CD4-positive, alpha-beta memory T cell (primary cell): ENCODE data around the gene ATP6V0E1. TPM values are rescaled to one million over a fixed set of nuclear protein-coding genes. Genes with fewer than 3 reads are reported as not detected.

Experiments used
- CTCF ChIA-PET: fragments of 350-600 bp; sonication (Branson Sonifier 250); formaldehyde crosslinking; loops from one replicate; lab custom pipeline; 2021; ENCODE audit warnings: inconsistent platforms; ENCODE audit not compliant: partially characterized antibody; lab: Charles Lee
- POLR2A ChIA-PET: fragments of 350-600 bp; sonication (Branson Sonifier 250); formaldehyde crosslinking; loops from one replicate; lab custom pipeline; 2021; ENCODE audit not compliant: partially characterized antibody; lab: Charles Lee
- DNase-seq, 5 donors: peaks; one replicate each; pipeline versions ENCODE4 v3.0.0 to v3.0.0-alpha.2; 2020 to 2022; ENCODE audit warnings: mixed read lengths in 1 of 5
- H3K27ac ChIP-seq: one replicate; pipeline ENCODE4 v1.7.0; 2013; ENCODE audit warnings: low read depth, low read length
- H3K27me3 ChIP-seq: 2 replicates; pipeline ENCODE4 v1.7.0; 2013; ENCODE audit warnings: mild to moderate bottlenecking, low read length, moderate library complexity; ENCODE audit not compliant: insufficient read depth
- H3K36me3 ChIP-seq: 2 replicates; pipeline ENCODE4 v1.7.0; 2013; ENCODE audit warnings: mild to moderate bottlenecking, low read length, moderate library complexity; ENCODE audit not compliant: insufficient read depth
- H3K4me1 ChIP-seq: 2 replicates; pipeline ENCODE4 v1.7.0; 2013; ENCODE audit warnings: mild to moderate bottlenecking, low read length, moderate library complexity; ENCODE audit not compliant: insufficient read depth
- H3K4me3 ChIP-seq, 2 donors: one replicate each; pipeline ENCODE4 v1.7.0; 2013; ENCODE audit warnings: low read length in 2 of 2, mild to moderate bottlenecking in 1 of 2
- H3K9me3 ChIP-seq, 2 donors: one replicate each; pipeline ENCODE4 v1.7.0; 2013; ENCODE audit warnings: low read length in 2 of 2, control low read depth in 1 of 2; ENCODE audit not compliant: control insufficient read depth in 1 of 2
- H3K27ac Mint-ChIP-seq, 7 donors: one replicate each; pipeline ENCODE4 v1.8.0; 2020 to 2021; ENCODE audit warnings: mixed read lengths in 7 of 7, mild to moderate bottlenecking in 6 of 7, inconsistent platforms in 3 of 7, moderate library complexity in 3 of 7
- H3K27me3 Mint-ChIP-seq, 2 donors: one replicate each; pipeline ENCODE4 v1.8.0; 2020 to 2021; ENCODE audit warnings: mixed read lengths in 2 of 2
- H3K36me3 Mint-ChIP-seq, 2 donors: one replicate each; pipeline ENCODE4 v1.8.0; 2020 to 2021; ENCODE audit warnings: mixed read lengths in 2 of 2, inconsistent platforms in 1 of 2, mild to moderate bottlenecking in 1 of 2
- H3K4me1 Mint-ChIP-seq, 4 donors: one replicate each; pipeline ENCODE4 v1.8.0; 2020 to 2021; ENCODE audit warnings: mixed read lengths in 4 of 4, mild to moderate bottlenecking in 1 of 4
- H3K4me3 Mint-ChIP-seq, 8 donors: one replicate each; pipeline ENCODE4 v1.8.0; 2020 to 2021; ENCODE audit warnings: mixed read lengths in 8 of 8, mild to moderate bottlenecking in 7 of 8, moderate library complexity in 6 of 8, inconsistent platforms in 3 of 8
- H3K9me3 Mint-ChIP-seq, 8 donors: one replicate each; pipeline ENCODE4 v1.8.0; 2020 to 2021; ENCODE audit warnings: mixed read lengths in 8 of 8, mild to moderate bottlenecking in 5 of 8, inconsistent platforms in 3 of 8, moderate library complexity in 1 of 8
- intact Hi-C: fragments of 100-400 bp; cut with micrococcal nuclease; formaldehyde crosslinking; loops from one replicate; pipeline ENCODE4 v1.15.1; 2023
- polyA plus RNA-seq, 2 donors: library from polyadenylated mRNA; unstranded; fragments of 300-500 nt; fragmentation: Illumina TruSeq; gene quantifications; one replicate each; pipeline ENCODE4 v1.2.3, GENCODE V29; 2021
- total RNA-seq, 2 experiments: library from RNA; stranded (reverse); gene quantifications; one replicate each; pipeline ENCODE4 v1.2.3, GENCODE V29; 2021

ATP6V0E1 gene
- total and polyA plus RNA-seq, 4 experiments from 2014 or later: 158 to 559 (median 304) TPM

DNA sequence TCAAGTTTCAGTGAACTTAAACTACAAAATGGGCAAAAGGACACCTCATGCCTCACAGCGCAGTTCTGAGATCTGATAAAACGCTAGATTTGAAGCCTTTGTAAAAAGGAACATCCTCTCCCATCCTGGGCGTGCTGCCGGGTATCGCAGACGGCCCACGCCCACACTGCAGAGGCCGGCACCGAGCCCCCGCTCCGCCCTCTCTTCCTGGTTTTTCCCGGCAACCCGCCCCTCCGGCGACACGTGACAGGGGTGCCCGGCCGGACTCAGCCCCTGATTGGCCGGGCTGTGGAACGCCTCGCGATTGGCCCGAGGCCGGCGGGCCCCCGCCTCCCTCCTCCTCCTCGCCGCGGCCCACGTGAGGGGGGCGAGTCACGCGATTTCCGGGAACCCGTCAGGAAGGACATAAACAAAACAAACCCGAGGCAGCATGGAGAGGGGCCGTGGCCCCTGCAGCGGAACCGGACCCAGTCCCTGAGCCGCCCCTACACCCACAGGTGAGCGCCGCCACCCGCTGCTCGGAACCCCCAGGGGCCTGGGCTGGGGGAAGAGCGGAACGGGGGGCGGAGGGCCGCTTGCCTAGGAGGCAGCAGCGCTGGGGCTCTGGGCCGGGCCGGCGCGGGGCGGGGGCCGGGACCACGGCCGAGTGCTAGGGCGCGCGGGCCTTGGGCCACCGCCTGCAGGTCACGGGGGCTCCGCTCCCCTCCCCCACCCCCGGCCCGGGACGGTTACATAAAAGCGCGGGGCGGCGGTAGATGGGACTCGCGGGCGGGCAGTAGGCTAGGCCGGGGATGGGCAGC, 72.6 kb downstream of the ATP6V0E1 start, which contains the start of gene CREBRF:
Gene CREBRF, plus strand, starts transcription at position 370 of the 800 bp plus-strand sequence. CDS start 24,424 bp downstream, outside the sequence.
- POLR2A ChIA-PET: interaction anchor here (0.8 to 4.2 kb wide), 18 partner anchors 9 to 1050 kb away, joined by 3 to 74 read pairs (median 8); partner anchors contain the start of genes ATP6V0E1, BNIP1, DUSP1 and FBXW11
- intact Hi-C loops: loop anchor here (1.0 to 10.0 kb wide), 7 partner anchors 21 to 1671 kb away; partner anchors contain the start of genes ATP6V0E1 and NPM1
- Histone ChIP-seq H3K4me3 (peak within 1 kb of the TSS; percentile 68 to 71), H3K27ac (peak within 1 kb of the TSS; percentile 95), H3K9me3 (no peaks in the 10 kb centered on the region), H3K27me3 (no peaks in the 10 kb centered on the region), H3K4me1 (peaks cover 44% of the 10 kb centered on the region), H3K36me3 (peaks cover 6% of the 10 kb centered on the region)
- H3K4me3 Mint-ChIP-seq: peak within 1 kb of the TSS; percentile 92 to 98 (median 96)
- peaks cover 5 to 24% of the 10 kb centered on the region in 2 donors for H3K36me3 Mint-ChIP-seq
- H3K27ac Mint-ChIP-seq: peak within 1 kb of the TSS; percentile 90 to 98 (median 96)
- no peaks in the 10 kb centered on the region for H3K27me3 Mint-ChIP-seq
- CTCF ChIA-PET: interaction anchor here (1.0 to 2.5 kb wide), 4 partner anchors 17 to 89 kb away, joined by 3 to 15 read pairs (median 7); partner anchors contain the start of genes ATP6V0E1 and BNIP1
- no peaks in the 10 kb centered on the region for H3K9me3 Mint-ChIP-seq
- DNase-seq: peak; percentile 98 to 99 (median 99)
- peaks cover 19 to 59% (median 38%) of the 10 kb centered on the region in 4 donors for H3K4me1 Mint-ChIP-seq

- H3K27ac Mint-ChIP-seq: peak overlapping the region; percentile 90 to 96 (median 96)
- H3K27ac ChIP-seq: peak overlapping the region; percentile 95
- H3K9me3 ChIP-seq: no peaks in the 10 kb centered on the region
- peak overlapping the region; percentile 92 to 98 (median 95) for H3K4me3 Mint-ChIP-seq
- DNase-seq: no peak
- ChIA-PET CTCF (interaction anchor here (0.6 to 2.5 kb wide), 9 partner anchors 14 to 358 kb away, joined by 3 to 15 read pairs (median 3); partner anchors contain the start of genes ATP6V0E1, BNIP1 and RPL26L1), POLR2A (interaction anchor here (0.7 to 4.2 kb wide), 24 partner anchors 9 to 1051 kb away, joined by 3 to 74 read pairs (median 4); partner anchors contain the start of genes ATP6V0E1, BNIP1, DUSP1 and FBXW11)
- H3K36me3 Mint-ChIP-seq: peaks cover 7 to 28% of the 10 kb centered on the region in 2 donors
- H3K4me1 ChIP-seq: peaks cover 47% of the 10 kb centered on the region
- H3K36me3 ChIP-seq: peaks cover 6% of the 10 kb centered on the region
- H3K27me3 Mint-ChIP-seq: no peaks in the 10 kb centered on the region
- peak overlapping the region; percentile 34 to 68 for H3K4me3 ChIP-seq
- intact Hi-C loops: loop anchor here (1.0 to 10.0 kb wide), 8 partner anchors 42 to 1672 kb away; partner anchors contain the start of genes ATP6V0E1, BNIP1, NPM1 and RPL26L1
- H3K4me1 Mint-ChIP-seq: peaks cover 22 to 63% (median 42%) of the 10 kb centered on the region in 4 donors
- no peaks in the 10 kb centered on the region for H3K9me3 Mint-ChIP-seq
- no peaks in the 10 kb centered on the region for H3K27me3 ChIP-seq
Measured at GRCh38 chr5:173056783-173057061, 73.2 kb downstream of the ATP6V0E1 start.

DNA sequence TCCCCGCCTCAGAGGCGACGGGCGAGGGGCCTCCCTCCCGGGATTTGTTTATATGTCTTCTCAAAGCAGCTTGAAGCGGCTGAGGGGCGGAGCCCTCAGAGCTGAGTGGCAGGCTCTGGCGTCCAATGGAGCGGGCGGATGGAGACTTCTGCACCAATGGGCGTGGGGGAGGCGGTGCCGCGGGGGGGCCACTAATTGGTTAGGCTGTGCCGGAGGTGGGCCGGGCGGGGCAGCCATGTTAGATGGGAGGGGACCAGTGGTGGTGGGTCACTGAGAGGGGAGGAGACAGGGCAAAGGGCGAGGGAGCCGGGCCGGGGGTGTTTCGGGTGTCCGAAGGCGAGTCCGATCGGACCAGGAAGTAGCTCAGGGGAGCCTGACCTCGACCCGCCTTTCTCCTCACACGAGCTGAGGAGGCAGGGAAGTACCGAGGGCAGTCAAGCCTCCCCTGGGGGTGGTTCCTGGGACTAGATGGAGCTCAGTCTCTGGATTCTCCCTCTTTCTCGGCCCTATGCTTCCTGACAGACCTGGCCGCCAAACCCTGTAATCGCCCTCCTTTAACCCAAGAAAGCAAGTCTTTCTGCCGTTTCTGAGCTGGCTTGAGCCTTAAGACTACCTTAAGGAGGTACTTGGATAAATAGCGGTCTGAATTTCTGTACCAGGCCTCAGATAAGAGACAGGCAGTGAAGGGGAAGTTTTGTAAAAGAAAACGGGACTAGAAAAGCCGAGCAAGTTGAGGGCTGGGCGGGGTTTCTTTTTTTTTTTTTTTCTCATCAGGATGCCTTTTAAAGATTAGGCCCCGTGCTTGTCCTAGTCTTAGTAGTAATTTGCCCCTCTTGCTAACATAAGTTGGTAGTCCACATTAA, 73.7 kb downstream of the ATP6V0E1 start:
- peaks cover 7 to 28% of the 10 kb centered on the region in 2 donors for H3K36me3 Mint-ChIP-seq
- DNase-seq: peak; percentile 97 to 99 (median 98)
- intact Hi-C loops: loop anchor here (1.0 to 10.0 kb wide), 6 partner anchors 42 to 1672 kb away; partner anchors contain the start of genes BNIP1, NPM1 and RPL26L1
- H3K36me3 ChIP-seq: peaks cover 6% of the 10 kb centered on the region
- H3K27me3 ChIP-seq: no peaks in the 10 kb centered on the region
- peak overlapping the region; percentile 95 for H3K27ac ChIP-seq
- H3K9me3 ChIP-seq: no peaks in the 10 kb centered on the region
- CTCF ChIA-PET: interaction anchor here (0.6 to 2.5 kb wide), 10 partner anchors 15 to 359 kb away, joined by 3 to 15 read pairs (median 3); partner anchors contain the start of genes ATP6V0E1, BNIP1 and RPL26L1
- peaks cover 26 to 68% (median 47%) of the 10 kb centered on the region in 4 donors for H3K4me1 Mint-ChIP-seq
- H3K9me3 Mint-ChIP-seq: no peaks in the 10 kb centered on the region
- peak overlapping the region; percentile 90 to 96 (median 96) for H3K27ac Mint-ChIP-seq
- H3K4me1 ChIP-seq: peaks cover 50% of the 10 kb centered on the region
- POLR2A ChIA-PET: interaction anchor here (0.7 to 4.2 kb wide), 25 partner anchors 8 to 1051 kb away, joined by 3 to 74 read pairs (median 4); partner anchors contain the start of genes ATP6V0E1, BNIP1, DUSP1 and FBXW11
- no peaks in the 10 kb centered on the region for H3K27me3 Mint-ChIP-seq
- H3K4me3 ChIP-seq: peak overlapping the region; percentile 68 to 71
- peak overlapping the region; percentile 92 to 98 (median 95) for H3K4me3 Mint-ChIP-seq

GRCh38 chr5:173062141-173062540, 78.6 kb downstream of the ATP6V0E1 start:
- Mint-ChIP-seq H3K4me3 (peak overlapping the region in 2 of 8 donors; percentile 8), H3K4me1 (peaks cover 37 to 84% (median 63%) of the 10 kb centered on the region in 4 donors)
- intact Hi-C loops: no loop called here

DNA sequence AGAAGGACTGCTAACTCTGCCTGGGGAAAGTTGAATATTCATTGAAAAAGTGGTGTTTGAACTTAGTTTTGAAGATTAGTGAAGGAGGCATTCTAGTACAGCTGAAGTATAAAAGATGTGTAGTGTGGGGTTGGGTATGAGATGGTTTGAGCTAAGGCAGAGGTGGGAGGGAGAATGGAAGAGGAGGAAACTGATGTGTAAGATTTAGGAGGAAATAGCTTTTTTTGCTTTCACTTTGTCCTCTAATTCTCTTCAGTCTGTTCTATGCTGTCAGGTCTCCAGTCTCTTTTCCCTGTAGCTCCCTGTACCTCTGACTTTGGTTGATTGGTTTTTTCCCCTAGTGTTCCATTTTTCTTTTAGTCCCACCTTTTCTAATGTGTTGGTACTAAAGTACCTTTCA, 81.6 kb downstream of the ATP6V0E1 start:
- Mint-ChIP-seq H3K36me3 (peaks cover 14 to 26% of the 10 kb centered on the region in 2 donors), H3K9me3 (no peaks in the 10 kb centered on the region), H3K4me3 (peak overlapping the region; percentile 41 to 87 (median 75)), H3K27me3 (no peaks in the 10 kb centered on the region), H3K4me1 (peaks cover 48 to 87% (median 67%) of the 10 kb centered on the region in 4 donors), H3K27ac (peak overlapping the region; percentile 58 to 89 (median 82))
- Histone ChIP-seq H3K36me3 (peaks cover 6% of the 10 kb centered on the region), H3K4me3 (no peak overlapping the region), H3K4me1 (peaks cover 78% of the 10 kb centered on the region), H3K9me3 (no peaks in the 10 kb centered on the region), H3K27ac (peak overlapping the region; percentile 34), H3K27me3 (no peaks in the 10 kb centered on the region)
- intact Hi-C loops: no loop called here
- DNase-seq: peak in 1 of 5 donors; percentile 8
- ChIA-PET POLR2A (interaction anchor here (1.8 to 2.1 kb wide), 2 partner anchors 8 to 295 kb away, joined by 5 to 10 read pairs; no protein-coding TSS in a partner anchor), CTCF (interaction anchor here (1.0 to 2.8 kb wide), 3 partner anchors 81 to 89 kb away, joined by 3 to 7 read pairs (median 7); partner anchors contain the start of gene ATP6V0E1)

More at GRCh38 chr5:173062141-173062540, 78.6 kb downstream of the ATP6V0E1 start:
- ChIA-PET POLR2A (no interaction called here), CTCF (interaction anchor here (1.4 kb wide), 1 partner anchor 79 kb away, joined by 3 read pairs; the partner anchor contains the start of gene ATP6V0E1)
- Mint-ChIP-seq H3K27me3 (no peaks in the 10 kb centered on the region), H3K36me3 (peaks cover 10 to 27% of the 10 kb centered on the region in 2 donors), H3K27ac (peak overlapping the region in 2 of 7 donors; percentile 59 to 72), H3K9me3 (no peaks in the 10 kb centered on the region)
- no peaks in the 10 kb centered on the region for H3K27me3 ChIP-seq
- H3K4me1 ChIP-seq: peaks cover 79% of the 10 kb centered on the region
- H3K4me3 ChIP-seq: no peak overlapping the region
- no peak for DNase-seq
- no peak overlapping the region for H3K27ac ChIP-seq
- no peaks in the 10 kb centered on the region for H3K9me3 ChIP-seq
- peaks cover 6% of the 10 kb centered on the region for H3K36me3 ChIP-seq

GRCh38 chr5:173069671-173070070, 86.1 kb downstream of the ATP6V0E1 start:
- H3K4me1 Mint-ChIP-seq: peaks cover 48 to 83% (median 58%) of the 10 kb centered on the region in 4 donors
- Histone ChIP-seq H3K4me3 (no peak overlapping the region), H3K36me3 (no peaks in the 10 kb centered on the region), H3K4me1 (peaks cover 54% of the 10 kb centered on the region), H3K9me3 (no peaks in the 10 kb centered on the region), H3K27me3 (no peaks in the 10 kb centered on the region), H3K27ac (no peak overlapping the region)
- H3K27ac Mint-ChIP-seq: peak overlapping the region in 1 of 7 donors; percentile 10
- H3K27me3 Mint-ChIP-seq: no peaks in the 10 kb centered on the region
- peak overlapping the region in 6 of 8 donors; percentile 35 to 57 (median 48) for H3K4me3 Mint-ChIP-seq
- intact Hi-C loops: no loop called here
- H3K9me3 Mint-ChIP-seq: peaks cover 0 to 1% (median 0%) of the 10 kb centered on the region in 8 donors
- H3K36me3 Mint-ChIP-seq: peaks cover 14 to 16% of the 10 kb centered on the region in 2 donors
- ChIA-PET CTCF (no interaction called here), POLR2A (interaction anchor here (2.0 kb wide), 1 partner anchor 75 kb away, joined by 4 read pairs; the partner anchor contains the start of gene BNIP1)
- DNase-seq: no peak
